Measurements from ENCODE around the gene CHSY1. TPM values are rescaled to one million over a fixed set of nuclear protein-coding genes. Genes with fewer than 3 reads are reported as not detected.

CHSY1 gene
- polyA plus RNA-seq, 1 donor from 2014 or later, result 16.1 TPM

DNA sequence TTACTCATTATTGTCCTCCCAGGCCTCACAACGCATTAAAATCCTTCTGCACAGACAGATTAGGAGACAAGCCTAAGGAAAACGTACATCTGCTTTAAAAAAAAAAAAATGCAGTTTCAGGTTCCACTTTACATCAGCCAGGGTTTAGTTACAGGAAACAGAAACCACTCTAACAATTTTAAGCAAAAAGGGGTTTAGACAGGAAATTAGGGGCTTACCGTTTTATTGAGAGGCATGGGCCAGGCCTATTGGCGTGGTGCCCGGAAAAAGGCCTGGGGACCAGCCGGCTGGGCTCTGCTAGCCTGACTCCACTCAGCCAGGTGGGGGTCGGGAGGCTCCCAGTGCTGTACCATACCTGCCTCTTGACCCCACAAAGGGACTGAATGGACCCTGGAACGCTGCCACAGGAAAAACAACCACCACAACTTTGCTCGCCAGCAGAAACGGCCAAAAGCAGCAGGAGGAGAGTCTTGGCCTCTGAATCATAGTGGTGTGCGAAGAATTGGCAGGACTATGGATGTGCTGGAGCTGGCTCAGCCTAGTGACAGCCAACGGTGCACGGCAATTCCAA, 124.3 kb downstream of the CHSY1 start:
- H3F3A ChIP-seq (ENCODE audit: insufficient read depth, low read length, poor library complexity, severe bottlenecking), result no peaks in the 10 kb centered on the region
- H3K27ac ChIP-seq (ENCODE audit: low read length), result no peak overlapping the region
- no peak overlapping the region for H3K4me2 ChIP-seq (ENCODE audit: low read length)
- no peaks in the 10 kb centered on the region for H3K9me3 ChIP-seq (ENCODE audit: low read length)
- no peak overlapping the region for H3K4me3 ChIP-seq (ENCODE audit: low read length)
- no peaks in the 10 kb centered on the region for H3K9me2 ChIP-seq (ENCODE audit: insufficient read depth, low read length)
- no peaks in the 10 kb centered on the region for H3K27me3 ChIP-seq (ENCODE audit: insufficient read depth, low read depth, low read length)
- H2AFZ ChIP-seq (ENCODE audit: low read depth, low read length), result no peak overlapping the region
- H3K9ac ChIP-seq (ENCODE audit: low read length), result no peak overlapping the region
- no peaks in the 10 kb centered on the region for H3K79me2 ChIP-seq (replicated peaks; ENCODE audit: insufficient read depth, low read length)
- H3K36me3 ChIP-seq (ENCODE audit: insufficient read depth, low read length), result no peaks in the 10 kb centered on the region
- TF ChIP-seq EZH2 (IDR thresholded peaks at IDR 0.05; ENCODE audit: borderline replicate concordance, insufficient read depth, low read length, poor library complexity, severe bottlenecking) (no peak), MXI1 (conservative IDR thresholded peaks at IDR 0.05; ENCODE audit: poor library complexity, severe bottlenecking) (no peak), RAD21 (conservative IDR thresholded peaks at IDR 0.05) (no peak), TAF1 (IDR thresholded peaks at IDR 0.05; ENCODE audit: low read depth) (no peak), EP300 (conservative IDR thresholded peaks at IDR 0.05; ENCODE audit: poor library complexity, severe bottlenecking) (no peak), POLR2AphosphoS5 (IDR thresholded peaks at IDR 0.05) (no peak), SMC3 (conservative IDR thresholded peaks at IDR 0.05; ENCODE audit: poor library complexity) (no peak)
- TF ChIP-seq, protein P1, sequence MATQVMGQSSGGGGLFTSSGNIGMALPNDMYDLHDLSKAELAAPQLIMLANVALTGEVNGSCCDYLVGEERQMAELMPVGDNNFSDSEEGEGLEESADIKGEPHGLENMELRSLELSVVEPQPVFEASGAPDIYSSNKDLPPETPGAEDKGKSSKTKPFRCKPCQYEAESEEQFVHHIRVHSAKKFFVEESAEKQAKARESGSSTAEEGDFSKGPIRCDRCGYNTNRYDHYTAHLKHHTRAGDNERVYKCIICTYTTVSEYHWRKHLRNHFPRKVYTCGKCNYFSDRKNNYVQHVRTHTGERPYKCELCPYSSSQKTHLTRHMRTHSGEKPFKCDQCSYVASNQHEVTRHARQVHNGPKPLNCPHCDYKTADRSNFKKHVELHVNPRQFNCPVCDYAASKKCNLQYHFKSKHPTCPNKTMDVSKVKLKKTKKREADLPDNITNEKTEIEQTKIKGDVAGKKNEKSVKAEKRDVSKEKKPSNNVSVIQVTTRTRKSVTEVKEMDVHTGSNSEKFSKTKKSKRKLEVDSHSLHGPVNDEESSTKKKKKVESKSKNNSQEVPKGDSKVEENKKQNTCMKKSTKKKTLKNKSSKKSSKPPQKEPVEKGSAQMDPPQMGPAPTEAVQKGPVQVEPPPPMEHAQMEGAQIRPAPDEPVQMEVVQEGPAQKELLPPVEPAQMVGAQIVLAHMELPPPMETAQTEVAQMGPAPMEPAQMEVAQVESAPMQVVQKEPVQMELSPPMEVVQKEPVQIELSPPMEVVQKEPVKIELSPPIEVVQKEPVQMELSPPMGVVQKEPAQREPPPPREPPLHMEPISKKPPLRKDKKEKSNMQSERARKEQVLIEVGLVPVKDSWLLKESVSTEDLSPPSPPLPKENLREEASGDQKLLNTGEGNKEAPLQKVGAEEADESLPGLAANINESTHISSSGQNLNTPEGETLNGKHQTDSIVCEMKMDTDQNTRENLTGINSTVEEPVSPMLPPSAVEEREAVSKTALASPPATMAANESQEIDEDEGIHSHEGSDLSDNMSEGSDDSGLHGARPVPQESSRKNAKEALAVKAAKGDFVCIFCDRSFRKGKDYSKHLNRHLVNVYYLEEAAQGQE (IDR thresholded peaks at IDR 0.05; ENCODE audit: borderline replicate concordance), result no peak
- TF ChIP-seq, protein P2, sequence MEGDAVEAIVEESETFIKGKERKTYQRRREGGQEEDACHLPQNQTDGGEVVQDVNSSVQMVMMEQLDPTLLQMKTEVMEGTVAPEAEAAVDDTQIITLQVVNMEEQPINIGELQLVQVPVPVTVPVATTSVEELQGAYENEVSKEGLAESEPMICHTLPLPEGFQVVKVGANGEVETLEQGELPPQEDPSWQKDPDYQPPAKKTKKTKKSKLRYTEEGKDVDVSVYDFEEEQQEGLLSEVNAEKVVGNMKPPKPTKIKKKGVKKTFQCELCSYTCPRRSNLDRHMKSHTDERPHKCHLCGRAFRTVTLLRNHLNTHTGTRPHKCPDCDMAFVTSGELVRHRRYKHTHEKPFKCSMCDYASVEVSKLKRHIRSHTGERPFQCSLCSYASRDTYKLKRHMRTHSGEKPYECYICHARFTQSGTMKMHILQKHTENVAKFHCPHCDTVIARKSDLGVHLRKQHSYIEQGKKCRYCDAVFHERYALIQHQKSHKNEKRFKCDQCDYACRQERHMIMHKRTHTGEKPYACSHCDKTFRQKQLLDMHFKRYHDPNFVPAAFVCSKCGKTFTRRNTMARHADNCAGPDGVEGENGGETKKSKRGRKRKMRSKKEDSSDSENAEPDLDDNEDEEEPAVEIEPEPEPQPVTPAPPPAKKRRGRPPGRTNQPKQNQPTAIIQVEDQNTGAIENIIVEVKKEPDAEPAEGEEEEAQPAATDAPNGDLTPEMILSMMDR (IDR thresholded peaks at IDR 0.05; ENCODE audit: poor library complexity, severe bottlenecking), result no peak
- H4K20me1 ChIP-seq (ENCODE audit: insufficient read depth), result no peaks in the 10 kb centered on the region

DNA sequence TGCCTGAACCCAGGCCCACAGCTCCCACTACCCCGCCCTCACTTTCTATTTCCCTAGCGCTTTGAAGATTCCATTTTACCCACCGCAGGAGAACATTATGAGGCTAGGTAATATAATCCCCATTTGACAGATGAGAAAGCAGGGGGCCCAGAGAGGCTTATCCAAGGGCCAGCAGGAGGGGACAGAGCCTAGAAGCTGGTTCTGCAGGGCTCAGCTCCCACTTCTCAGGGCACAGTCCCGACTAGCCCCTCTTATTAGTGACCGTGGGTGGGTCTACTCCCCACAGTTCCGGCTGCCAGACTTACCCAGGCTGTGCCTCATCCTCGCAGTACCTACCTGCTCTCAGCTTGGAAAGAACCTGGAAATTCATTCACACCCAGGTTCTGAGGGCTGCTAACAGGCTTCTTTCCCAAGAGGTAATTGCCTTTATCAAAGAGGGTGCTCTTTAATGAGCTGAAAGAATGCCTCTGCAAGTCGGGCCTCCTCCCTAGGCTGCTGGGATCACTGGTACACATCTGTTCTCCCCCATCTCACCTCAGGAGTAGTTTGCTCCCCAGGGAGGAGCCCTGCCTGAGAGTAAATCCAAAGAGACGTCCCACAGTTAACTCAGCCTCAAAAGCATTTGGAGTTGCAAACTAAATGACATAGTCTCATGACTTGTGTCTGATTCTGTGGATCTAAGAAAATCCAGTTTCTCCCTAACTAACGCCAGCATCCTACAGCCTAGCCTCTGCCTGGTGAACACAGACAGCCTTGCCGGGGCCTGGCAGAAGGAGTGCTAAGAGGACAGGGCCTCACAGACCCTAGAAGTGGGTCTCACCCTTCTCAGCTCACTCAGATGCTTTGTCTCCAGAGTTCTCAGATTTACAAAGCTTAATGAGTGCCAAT, 125.0 kb downstream of the CHSY1 start:
- no peak overlapping the region for H3K9ac ChIP-seq (ENCODE audit: low read length)
- no peak overlapping the region for H3K4me3 ChIP-seq (ENCODE audit: low read length)
- H3K4me2 ChIP-seq (ENCODE audit: low read length), result no peak overlapping the region
- no peaks in the 10 kb centered on the region for H3K27me3 ChIP-seq (ENCODE audit: insufficient read depth, low read depth, low read length)
- no peaks in the 10 kb centered on the region for H3K36me3 ChIP-seq (ENCODE audit: insufficient read depth, low read length)
- no peaks in the 10 kb centered on the region for H3F3A ChIP-seq (ENCODE audit: insufficient read depth, low read length, poor library complexity, severe bottlenecking)
- H3K27ac ChIP-seq (ENCODE audit: low read length), result no peak overlapping the region
- H3K9me2 ChIP-seq (ENCODE audit: insufficient read depth, low read length), result no peaks in the 10 kb centered on the region
- H3K9me3 ChIP-seq (ENCODE audit: low read length), result no peaks in the 10 kb centered on the region
- no peaks in the 10 kb centered on the region for H3K79me2 ChIP-seq (replicated peaks; ENCODE audit: insufficient read depth, low read length)
- H2AFZ ChIP-seq (ENCODE audit: low read depth, low read length), result no peak overlapping the region
- TF ChIP-seq, protein P2 (IDR thresholded peaks at IDR 0.05; ENCODE audit: poor library complexity, severe bottlenecking), result no peak
- no peak for TF ChIP-seq TAF1 (IDR thresholded peaks at IDR 0.05; ENCODE audit: low read depth)
- TF ChIP-seq, protein P1 (IDR thresholded peaks at IDR 0.05; ENCODE audit: borderline replicate concordance), result no peak
- TF ChIP-seq MXI1 (conservative IDR thresholded peaks at IDR 0.05; ENCODE audit: poor library complexity, severe bottlenecking), result no peak
- no peak for TF ChIP-seq RAD21 (conservative IDR thresholded peaks at IDR 0.05)
- TF ChIP-seq SMC3 (conservative IDR thresholded peaks at IDR 0.05; ENCODE audit: poor library complexity), result no peak
- TF ChIP-seq POLR2AphosphoS5 (IDR thresholded peaks at IDR 0.05), result no peak
- no peak for TF ChIP-seq EP300 (conservative IDR thresholded peaks at IDR 0.05; ENCODE audit: poor library complexity, severe bottlenecking)
- no peak for TF ChIP-seq EZH2 (IDR thresholded peaks at IDR 0.05; ENCODE audit: borderline replicate concordance, insufficient read depth, low read length, poor library complexity, severe bottlenecking)
- H4K20me1 ChIP-seq (ENCODE audit: insufficient read depth), result no peaks in the 10 kb centered on the region

All from neural cell (in vitro differentiated cells).